D341Med (cell line): ENCODE data around the gene LAMA5.

ENCODE experiments used
- DNase-seq: peaks from one replicate; pipeline ENCODE4 v3.0.0; 2012; ENCODE audit warnings: low spot score

The LAMA5 gene

DNA sequence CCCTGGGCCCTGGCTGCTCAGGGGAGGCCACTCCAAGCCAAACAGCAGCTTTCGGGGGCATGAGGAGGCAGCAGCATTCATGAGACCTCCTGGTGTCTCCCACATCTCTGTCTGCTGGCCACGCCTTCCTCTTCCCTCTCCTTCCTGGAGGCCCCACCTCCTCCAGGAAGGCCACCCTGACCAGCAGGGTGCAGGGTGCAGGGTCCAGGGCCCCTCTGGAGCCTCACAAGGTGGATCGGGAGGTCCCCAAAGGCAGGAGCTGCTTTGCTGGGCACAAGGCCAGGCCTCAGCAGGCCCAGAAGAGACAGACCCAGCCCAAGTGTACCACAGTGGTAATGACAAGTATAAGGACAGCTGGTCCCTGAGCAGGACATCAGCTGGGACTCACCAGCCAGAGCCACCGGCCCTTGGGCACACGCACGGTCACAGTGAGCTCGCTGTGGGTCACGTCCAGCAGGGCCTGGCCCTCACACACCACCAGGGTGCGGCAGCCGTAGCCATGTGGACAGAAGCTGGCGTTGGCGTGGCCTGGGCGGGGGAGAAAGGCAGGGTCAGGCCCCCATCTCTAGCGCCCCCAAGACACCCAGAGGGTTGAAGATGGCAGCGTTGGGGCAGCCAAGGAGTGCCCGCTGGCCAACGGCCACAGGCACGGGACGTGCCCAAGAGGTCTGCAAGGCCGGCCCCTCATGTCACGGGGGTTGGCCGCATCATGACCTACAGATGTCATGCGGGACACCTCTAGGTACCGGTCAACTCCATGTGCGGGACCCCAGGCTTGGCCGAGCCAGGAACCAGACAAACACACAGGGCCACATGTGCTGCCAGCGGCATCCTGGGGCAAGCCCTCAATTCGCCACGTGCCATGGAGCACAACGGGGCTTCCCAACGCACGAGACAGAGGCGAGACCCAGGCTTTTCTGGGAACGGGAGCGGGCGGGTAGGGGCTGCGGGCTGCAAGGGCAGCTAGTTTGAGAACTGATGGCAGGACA lies 37.4 kb downstream of the LAMA5 start:
- DNase-seq: no peak

DNA sequence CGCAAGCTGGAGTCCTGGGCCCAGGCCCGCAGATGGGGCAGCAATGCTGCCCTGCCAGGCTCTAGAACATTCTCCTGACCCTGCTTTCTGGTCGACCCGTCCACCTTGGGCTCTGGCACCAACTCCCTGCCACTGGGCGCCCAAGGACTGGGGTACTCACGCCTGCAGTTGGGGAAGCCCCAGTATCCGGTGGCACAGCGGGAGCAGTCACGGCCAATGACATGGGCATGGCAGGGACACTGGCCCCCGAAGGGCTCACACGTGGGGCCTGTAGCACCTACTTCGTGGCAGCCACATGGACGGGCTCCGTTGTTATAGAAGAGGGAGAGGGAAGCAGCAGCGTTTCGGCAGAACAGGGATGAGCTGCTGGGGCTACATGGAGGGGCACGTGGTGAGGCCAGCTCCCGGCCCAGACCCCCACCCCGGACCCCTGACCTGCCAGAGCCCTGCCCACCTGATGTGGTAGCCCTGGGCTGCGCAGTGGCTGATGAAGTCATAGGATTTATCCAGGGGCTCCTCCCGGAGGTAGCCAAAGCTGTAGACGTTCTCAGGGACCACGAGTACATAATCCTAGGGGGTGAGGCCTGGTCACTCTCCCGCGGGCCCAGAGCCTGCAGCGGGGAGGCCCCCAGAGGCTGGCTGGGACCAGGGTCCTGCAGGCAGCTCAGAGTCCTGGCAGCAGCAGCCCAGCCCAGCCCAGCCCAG lies 38.3 kb downstream of the LAMA5 start:
- DNase-seq: no peak

DNA sequence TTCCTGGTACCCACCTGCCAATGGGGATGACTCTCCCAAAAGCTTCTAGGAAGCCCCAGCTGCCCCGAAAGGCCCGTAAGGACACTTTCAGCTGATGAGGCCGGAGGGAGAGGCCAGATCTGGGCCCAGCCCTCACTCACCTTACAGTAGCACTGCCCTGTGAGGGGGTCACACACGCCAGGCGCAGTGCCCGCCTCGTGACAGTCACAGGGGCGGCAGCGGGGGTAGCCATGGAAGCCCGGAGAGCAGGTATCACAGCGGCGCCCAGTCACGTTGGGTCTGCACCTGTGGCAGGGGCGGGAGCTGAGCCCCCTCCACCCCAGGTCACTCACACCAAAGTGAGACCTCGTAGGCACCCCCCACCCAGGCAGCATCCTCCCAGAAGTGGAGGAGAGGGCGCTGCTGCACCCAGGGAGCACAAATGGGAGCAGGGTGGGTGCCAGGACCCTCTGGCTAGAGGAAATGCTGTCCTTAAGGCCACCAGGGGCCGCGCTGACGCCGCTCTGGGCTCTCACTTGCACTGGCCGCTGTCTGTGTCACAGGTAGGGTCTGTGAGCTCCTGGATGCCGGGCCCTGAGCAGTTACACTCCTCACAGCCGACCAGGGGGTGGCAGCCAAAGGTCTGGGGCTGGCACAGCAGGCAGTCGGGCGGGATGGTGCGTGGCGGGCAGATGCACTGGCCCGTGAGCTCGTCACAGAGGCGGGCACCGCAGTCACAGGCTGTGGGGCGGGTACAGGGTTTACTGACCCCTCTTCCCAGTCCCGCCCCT lies 39.2 kb downstream of the LAMA5 start:
- no peak for DNase-seq

DNA sequence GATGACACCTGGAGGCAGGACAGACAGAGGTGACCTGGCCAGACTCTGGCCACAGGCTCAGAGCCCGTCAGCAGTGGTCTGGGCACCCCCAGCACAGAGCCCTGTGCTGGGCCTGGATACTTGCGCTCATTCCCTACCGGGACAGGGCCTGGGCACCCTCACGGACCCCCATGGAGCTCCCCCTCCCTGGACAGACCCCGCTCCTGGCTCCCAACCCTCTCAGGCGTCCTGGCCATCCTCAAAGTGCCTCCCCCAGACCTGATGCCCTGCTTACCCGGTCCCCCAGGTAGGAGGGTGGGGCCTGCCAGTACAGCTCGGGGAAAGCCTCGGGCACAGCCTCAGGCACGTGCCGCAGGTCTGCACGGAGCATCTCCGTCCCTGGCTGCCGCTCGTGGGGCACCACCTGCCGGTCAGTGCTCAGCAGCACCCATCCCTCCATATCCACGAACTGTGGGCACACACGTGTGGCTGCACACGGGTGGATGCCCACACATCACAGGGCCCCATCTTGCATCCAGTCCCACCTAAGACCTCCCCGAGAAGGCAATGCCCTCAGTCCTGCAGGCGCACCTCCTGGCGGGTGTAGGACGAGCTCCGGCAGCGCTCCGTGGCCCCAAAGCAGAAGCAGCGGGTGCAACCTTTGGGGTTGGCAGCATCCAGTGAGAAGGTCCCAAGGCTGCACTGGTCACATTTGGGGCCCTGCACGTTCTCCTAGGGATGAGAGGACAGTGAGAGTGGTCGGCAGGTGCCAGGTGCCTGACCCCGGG lies 40.0 kb downstream of the LAMA5 start:
- no peak for DNase-seq

DNA sequence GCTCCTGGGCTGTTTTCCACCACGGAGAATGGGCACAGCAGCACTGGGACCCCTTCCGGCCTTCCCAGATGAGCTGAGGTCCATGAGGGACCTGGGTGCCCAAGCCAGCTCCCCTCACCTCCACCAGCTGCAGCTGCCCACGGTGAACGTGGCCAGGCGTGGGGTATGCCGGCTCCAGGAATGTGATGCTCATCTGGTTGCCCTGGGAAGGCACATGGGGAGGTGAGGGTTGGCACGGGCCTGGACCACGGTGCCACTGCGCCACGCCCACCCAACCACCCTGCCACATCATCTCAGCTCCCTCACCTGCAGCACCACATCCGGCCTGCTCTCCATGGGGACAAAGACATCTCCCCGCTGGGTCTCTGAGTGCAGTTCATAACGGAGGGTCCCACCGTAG lies 40.6 kb downstream of the LAMA5 start:
- no peak for DNase-seq

DNA sequence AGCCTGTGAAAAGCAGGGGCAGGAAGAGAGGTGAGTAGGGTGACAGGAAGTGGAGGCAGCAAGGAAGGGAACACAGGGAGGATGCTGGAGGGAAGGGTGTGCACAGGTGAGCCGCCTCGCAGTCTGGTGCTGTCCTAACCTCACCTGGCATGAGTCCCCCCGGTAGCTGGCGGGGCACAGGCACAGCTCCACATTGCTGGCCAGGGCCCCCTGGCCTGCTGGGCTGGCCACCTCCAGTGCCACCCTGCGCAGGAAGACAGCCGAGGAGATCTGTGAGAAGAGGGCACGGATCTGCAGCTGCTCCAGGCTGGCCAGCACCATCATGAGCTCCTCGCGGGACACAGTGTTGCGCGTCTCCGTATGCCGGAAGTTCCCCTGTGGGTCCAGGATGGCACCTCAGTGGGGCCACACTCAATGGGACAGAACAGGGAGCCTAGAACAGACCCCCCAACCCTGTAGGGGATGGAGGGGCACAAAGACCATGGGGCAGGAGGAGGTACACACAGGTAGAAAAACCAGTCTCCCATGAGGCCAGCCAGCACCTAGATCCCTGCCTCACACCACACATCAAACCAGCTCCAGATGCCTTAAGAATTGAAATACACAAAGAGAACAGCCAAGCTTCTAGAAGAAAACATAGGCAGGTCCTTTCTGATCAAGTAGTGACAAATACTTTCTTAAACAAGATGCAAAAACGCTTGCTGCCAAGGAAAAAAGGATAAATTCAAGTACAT lies 41.8 kb downstream of the LAMA5 start:
- DNase-seq: no peak

DNA sequence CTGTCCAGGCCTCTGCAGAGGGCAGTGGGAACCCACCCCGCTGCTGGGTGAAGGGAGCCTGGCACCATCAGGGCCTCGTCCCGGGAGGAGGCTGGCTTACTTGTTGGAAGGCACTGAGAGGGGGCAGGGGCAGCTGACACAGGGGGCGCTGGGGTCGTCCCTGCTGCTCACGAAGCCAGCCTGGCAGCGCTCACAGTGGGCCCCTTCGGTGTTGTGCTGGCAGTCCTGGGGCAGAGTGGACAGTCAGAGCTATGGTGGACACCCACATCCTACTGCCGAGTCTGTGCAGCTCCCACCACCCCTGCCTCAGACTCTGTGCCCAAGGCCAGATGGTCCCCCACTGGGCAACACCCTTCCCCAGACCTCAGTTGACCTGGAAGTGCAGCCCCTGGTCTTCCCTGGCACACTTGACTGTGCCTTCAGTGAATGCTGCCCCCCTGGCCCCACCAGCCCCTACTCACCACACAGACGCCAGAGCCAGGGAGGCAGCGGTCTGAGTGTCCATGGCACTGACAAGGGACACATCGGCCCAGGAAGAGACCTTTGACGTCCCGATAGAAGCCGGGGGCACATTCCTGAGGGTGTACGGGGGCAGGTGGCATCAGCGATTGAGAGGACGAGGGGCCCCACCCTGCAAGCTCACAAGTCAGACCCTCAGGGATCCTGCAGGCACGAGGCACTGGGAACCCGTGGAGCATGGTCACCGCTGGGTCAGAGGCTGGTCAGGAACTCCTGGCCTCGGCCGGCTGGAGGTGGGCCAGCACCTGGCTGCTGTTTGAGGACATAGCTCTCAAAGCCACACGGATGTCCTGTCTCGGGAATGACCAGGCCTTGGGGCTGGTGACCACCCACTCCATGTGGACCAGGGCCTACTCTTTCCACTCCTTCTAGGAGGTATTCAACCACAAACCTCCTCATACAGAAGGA lies 42.9 kb downstream of the LAMA5 start:
- no peak for DNase-seq

DNA sequence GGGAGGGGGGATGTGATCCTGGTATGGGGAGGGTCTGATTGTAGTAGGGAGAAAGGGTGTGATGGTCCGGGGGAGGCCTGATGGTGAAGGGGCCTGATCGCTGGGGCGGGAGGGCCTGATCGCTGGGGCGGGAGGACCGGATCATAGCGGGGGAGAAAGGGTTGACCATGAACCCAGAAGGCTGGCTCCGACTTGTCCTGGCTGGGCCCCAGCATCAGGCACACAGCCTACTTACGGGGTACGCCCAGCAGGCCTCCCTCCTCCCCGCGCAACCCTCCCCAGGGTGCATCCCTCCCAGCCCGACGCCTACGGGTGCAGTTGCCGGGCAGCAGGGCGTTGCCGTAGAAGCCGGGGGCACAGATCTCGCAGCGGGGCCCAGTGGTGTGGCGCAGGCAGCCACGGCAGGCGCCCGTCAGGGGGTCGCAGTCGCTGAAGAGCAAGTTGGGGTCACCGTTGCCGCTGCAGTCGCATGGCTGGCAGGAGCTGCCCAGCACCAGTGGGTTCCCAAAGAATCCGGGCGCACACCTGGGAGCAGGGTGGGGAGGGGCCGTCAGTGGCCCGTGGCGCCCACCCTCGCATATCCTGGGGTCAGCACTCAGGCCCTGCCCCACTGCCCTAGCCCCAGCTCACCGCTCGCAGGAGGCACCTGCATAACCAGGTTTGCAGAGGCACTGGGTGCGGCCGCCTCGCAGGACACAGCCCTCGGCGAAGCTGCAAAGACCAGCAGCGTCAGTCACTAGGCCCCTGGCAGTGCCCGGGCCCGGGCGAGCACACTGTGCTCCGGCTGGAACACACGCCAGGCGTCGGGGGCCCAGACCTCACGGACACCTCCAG lies 43.7 kb downstream of the LAMA5 start:
- no peak for DNase-seq

DNA sequence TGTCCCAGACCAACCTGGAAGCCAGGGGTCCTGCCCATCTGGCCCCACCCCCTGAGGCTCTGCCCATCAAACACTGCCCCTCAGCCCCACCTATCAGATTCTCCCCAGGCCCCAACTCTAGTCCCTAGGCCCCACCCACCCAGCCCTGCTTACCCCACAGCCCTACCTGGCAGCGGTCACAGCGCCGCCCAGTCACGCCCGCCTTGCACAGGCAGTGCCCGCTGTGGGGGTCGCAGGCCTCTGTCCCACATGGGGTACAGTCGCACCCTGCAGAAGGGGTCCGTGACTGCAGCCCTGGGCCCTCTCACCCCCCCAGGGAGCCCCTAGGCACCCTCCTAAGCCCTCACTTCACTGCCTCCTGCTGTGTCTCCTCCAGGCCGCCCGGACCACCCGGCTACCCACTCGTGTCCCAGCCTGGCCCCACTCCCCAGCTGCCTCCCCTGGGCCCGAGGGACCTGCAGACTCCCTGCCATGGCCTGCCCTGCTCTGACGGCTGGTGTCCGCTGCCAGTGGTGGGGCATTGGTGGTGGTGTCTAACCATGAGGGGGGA lies 44.5 kb downstream of the LAMA5 start:
- no peak for DNase-seq

DNA sequence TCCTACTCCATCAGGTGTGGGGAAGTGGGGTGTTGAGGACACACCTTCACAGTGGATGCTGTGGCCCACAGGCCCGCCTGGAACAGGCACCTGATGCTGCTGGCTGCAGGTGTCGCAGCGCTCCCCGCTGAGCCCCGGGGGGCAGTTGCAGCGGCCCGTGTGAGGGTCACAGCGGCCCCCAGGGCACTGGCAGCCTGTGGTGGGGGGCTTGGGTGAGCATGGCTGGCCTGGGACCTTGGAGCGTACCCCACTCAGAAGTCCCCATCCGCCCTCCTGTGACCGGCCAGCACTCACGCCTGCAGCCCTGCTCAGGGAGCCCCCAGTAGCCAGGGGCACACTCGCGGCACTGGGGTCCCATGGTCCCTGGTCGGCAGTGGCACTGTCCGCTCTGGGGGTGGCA lies 45.1 kb downstream of the LAMA5 start:
- DNase-seq: no peak

DNA sequence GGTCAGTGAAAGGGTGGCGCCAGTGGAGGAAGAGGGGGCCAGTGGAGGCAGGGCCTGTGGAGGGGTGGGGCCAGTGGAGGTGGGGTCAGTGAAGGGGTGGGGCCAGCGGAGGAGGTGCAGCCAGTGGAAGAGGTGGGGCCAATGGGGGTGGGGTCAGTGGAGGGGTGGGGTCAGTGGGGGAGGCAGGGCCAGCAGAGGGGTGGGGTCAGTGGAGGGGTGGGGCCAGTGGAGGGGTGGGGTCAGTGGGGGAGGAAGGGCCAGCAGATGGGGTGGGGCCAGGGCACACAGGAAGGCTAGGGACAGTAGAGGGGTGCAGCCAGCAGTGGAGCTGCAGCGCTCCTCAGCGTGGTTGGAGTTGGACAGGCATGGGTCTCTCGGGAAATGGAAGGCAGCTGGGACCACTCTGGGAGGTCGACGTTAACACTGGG lies 45.6 kb downstream of the LAMA5 start:
- no peak for DNase-seq

DNA sequence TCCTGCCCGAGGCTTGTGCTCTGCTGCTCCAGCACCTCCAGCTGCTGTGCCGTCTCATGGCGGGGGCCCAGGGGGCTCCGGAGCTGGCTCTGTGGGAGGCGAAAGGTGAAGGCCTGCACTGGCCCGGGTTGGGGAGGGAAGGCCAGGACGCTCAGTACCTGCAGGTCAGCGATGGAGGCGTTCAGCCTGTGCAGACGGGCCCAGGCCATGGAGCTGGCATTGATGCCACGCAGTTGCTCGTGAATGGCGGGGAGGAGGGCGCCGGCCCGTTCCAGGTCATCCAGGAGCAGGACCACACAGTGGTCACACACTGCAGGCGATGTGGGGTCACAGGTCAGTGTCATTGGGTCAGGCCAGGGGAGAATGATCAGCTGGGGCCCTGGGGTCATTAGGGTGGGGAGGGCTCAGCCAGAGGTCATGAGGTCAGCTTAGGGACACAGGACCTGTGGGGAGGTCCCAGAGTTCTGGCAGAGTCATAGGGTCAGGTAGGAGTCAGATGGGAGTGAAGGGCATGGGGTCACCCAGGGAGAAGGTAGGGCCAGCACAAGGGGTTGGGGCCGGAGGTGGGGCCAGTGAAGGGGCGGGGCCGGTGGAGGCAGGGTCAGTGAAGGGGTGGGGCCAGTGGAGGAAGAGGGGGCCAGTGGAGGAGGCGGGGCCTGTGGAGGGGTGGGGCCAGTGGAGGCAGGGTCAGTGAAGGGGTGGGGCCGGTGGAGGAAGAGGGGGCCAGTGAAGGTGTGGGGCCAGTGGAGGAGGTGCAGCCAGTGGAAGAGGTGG lies 46.3 kb downstream of the LAMA5 start:
- no peak for DNase-seq

DNA sequence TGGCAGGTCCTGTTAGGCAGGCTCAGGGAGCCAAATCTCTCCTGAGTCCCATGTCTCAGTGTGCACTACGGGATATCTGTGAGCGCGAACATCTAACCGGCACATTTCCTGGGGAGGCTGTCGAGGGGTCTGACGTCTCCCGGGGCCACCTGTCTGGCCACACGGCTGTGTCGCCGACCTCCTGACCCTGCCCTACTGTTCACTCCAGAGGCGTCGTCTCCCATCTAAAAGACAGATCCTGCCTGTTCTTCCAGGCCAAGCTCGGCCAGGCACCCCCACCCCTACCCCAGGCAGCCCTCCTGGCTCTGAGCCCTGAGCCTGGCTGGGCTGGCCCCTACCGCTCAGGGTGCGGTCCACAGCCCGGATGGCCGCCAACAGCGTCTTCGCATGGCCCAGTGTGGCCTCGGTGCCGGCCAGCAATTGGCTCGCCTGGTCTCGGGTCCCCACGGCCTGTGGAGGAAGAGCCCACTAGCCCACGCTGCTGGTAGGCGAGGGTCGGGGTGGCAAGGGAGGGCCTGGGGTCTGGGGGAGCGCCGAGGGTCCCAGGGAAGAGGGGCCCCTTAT lies 47.7 kb downstream of the LAMA5 start:
- no peak for DNase-seq

DNA sequence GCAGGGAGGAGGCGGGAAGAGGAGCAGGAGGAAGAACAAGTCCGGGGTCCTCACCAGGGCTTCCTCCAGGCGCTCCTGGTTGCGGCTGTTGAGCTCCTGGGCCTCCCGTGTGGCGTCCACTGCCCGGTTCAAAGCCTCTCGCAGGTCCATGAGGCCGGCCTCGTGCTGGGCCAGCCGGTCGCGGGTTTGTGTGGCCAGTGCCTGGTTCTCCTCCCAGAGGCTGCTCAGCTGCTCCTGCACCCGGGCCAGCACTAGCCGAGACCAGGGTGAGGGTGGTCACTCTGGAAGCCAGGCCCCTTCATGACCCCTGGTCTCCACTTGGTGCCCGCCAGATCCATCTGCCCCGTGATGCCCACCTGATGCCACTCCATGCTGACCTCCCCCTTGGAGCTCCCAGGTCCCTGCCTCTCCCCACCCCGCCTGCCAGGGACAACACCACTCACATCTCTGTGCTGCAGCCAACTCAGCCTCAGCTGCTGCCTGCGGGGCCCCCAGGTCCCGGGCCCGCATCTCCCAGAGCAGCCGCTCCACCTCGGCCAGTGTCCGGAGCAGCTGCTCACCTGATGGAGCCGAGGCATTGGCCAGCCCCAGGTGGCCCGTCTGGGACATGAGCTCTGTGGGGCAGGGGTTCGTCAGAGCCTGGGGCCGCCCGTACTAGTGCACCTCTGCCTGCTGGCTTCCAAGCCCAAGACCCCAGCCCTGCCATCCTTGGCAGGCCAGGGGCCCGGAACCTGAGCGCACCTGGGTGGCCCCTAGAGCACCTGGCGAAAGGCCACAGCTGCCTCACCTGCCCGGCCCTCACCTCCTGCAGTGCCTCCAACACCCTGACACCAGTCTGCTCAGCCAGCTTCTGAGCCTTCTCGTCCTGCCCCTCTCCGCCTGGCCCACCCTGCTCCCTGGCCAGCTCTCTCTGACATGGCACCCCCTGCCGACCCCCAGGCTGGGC lies 48.4 kb downstream of the LAMA5 start:
- no peak for DNase-seq

DNA sequence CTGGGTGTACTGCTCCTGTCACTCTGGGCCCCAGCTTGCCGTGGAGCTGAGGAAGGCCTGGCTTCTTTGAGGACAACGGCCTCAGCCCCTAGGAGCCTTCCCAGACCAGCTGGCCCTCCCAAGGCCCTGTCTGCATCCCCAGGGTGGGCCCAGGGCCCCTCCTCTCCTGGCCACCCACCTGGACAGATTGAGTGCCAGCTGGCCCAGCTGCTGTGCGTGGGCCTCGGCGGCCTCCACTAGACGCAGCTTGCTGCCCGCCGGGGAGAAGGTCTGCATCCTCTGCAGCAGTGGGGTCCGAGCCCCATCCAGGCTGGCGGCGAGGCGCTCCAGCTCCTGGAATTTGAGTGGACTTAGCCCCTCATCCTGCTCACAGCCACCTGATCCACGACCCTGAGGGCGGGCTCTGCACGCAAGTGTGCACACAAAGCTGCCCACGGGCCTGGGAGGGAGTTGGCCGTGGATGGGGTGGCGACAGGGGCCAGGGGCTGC lies 49.9 kb downstream of the LAMA5 start:
- no peak for DNase-seq
